GM18499 (cell line): ENCODE data around the gene RPS3.
"Not testable (repeated sequence)": the region's sequence is repeated elsewhere in the genome, so short reads cannot be mapped to it uniquely, and the experiment has no call there.

Experiments
- ATAC-seq: cut with Tn5 transposase; IDR thresholded peaks from one replicate; pipeline ENCODE4 v1.9.1; 2021; ENCODE audit warnings: moderate number of reproducible peaks; ENCODE audit not compliant: insufficient read depth, unreplicated experiment

Gene RPS3

DNA sequence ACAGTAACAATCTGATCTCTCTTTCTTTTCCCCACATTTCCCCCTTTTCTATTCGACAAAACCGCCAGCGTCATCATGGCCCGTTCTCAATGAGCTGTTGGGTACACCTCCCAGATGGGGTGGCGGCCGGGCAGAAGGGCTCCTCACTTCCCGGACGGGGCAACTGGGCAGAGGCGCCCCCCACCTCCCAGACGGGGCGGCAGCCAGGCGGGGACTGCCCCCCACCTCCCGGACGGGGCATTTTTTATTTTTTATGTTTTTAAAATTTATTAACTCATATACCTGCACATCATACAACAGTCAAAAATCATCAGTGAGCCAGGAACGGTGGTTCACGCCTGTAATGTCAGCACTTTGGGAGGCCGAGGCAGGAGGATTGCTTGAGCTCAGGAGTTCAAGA, 20.5 kb upstream of the RPS3 start:
- ATAC-seq: not testable (repeated sequence)

DNA sequence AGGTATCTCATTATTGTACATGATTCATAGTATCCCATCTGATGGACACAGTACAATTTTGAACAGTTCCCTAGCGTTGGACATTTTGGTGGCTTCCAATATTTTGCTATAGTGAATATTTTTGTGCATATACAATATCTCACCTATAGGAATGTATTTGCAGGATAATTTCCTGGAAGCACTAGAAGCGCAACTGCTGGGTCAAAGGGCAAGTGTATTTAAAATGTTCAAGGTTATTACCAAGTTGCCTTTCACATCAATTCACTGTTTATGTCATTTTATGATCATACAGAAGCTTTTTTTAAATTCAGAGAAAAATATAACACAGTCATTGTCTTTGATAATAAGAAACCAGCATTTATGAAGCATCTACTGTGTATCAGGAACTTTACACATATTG, 19.1 kb upstream of the RPS3 start:
- ATAC-seq: no peak

GRCh38 chr11:75380716-75381420, 18.4 kb upstream of the RPS3 start:
- no peak for ATAC-seq

DNA sequence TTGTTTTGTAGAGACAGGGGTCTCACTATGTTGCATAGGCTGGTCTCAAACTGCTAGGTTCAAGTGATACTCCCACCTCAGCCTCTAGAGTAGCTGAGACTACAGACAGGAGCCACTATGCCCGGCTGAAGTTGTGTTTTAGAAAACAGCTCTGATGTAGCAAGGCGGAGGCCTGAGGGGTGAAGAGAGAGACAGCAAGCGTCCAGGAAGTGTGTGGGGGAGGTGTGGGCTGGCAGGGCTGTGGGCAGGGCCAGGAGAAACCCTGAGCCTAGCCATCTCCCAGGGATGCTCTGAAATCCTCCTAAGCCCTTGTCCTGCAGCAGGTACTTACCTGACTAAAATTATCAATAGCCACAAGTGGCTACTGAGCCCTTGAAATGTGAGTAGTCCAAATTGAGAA, 16.1 kb upstream of the RPS3 start:
- ATAC-seq: no peak

DNA sequence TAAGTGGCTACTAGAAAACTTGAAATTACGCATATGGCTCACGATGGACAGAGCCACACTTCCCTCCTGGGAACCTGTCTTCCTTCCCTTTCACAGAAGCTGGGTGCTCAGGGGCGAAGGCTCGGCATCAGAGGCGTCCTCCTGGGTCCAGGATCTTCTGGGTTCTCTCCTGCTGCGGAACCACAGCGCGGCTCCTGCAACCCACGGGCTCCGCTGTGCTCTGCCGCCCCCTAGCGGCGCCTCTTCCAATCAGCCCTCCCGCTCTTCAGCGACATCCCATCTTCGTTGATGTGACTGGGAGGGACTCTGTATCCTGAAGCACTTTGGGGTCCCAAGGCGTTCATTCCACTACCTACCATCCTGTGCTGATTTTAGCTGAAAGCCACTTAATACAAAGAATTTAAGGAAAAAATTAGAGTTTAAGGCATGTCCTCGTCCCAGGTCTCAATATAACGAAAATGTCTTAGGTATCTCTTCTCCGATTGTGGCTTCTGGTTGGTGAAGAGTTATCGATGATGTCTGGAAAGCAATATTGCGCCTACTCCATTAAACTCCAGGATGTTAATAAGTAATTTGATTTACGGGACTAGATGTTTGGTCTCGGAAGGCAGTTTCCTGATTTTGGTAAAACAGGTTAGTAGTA, 14.8 kb upstream of the RPS3 start:
- no peak for ATAC-seq

- ATAC-seq: no peak
These were observed 12.2 kb upstream of the RPS3 start for GRCh38 chr11:75386942-75387630.

DNA sequence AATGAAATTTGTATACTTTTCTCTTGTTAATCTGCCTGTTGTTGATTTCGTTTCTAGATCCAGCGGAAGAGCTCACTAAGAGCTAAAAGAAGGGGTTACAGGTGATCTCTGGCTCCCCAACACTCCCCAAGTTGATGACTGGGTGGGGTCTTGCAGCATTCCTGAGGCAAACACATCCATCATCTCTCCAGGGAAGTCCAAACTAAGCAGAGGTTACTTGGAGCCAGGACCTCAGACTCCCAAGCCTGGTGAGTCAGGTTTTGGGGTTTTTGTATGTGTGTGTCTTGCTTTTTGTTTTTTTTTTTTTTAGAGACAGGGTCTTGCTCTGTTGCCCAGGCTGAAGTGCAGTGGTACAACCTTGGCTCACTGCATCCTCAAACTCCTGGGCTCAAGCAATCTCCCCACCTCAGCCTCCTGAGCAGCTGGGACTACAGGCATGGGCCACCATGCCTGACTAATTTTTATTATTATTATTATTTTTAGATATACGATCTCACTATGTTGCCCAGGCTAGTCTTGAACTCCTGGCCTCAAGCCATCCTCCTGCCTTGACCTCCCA, 11.5 kb upstream of the RPS3 start:
- ATAC-seq: no peak

DNA sequence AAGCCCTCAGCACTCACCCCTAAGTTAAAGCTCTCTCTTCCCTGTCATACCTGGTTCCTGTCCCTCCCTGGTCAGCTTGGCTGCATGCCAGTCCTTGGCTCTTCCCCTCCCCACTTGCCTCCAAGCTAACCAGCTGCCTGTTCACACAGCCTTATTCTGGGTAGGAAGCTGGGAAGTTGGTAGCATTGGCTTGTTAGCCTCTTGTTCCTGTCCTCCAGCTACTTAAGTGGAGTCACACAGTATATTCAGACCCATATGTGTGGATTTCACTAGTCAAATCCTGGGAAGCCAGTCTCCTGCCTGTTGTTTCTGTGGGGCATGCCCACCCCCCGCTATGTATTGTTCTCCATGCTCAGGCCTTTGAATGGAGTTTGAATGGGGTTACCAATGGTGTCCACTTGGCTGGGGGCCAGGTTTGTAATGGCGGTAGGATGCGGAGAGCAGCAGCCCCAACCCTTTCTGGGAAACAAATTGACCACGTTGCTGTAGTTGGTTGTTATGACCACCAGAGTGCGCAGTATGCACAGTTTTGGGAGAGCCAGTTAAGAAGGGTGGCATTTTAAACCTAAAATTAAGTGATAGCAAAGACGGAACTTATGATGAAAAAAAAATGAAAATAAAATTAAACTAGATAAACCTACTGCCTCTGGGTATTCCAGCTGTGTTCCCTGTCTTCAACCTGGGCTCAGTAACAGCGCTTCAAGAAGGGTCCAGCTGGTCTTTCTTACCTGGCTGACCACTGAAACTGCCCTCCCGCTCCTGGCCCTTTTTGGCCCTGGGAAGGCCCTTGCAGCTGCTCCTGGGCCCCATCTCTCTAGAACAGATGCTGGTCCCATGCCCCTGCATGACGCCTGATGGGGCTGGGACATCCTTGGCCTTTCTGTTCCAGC, 10.7 kb upstream of the RPS3 start:
- ATAC-seq: no peak

DNA sequence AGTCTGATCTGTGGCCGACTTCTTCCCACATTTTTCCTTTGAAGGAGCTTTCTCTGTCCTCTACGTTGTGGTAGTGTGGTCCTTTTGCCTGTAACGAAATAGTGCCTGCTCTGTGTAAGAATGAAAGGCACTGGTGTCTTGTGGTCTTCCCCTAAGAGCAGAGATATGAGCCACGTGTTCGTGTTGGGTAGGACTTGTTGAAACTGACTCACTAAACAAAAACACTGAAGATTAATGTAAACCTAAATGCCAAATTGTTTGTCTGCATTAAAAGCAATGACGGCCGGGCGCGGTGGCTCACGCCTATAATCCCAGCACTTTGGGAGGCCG, 10.1 kb upstream of the RPS3 start:
- no peak for ATAC-seq

DNA sequence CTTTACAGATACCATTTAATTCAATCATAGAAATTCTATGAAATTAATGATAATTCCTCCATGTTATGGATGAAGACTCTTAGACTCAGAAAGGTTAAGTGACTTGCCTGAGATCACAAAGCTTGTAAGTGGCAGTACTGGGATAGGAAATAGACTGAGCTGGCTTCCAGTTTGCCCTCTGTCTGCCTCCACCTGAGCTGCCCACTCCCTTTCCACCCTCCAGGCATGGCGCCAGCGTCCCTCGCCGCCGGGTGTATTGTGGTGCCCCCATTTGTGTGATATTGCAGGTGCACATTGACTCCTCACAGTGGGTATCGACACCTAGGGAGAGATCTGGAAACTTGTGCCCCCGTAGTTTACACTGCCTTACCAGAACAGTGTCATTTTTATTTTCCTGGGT, 9.4 kb upstream of the RPS3 start:
- ATAC-seq: no peak

GRCh38 chr11:75394085-75394840, 5.1 kb upstream of the RPS3 start:
- ATAC-seq: no peak

- no peak for ATAC-seq
These were observed 412 bp upstream of the RPS3 start for GRCh38 chr11:75398906-75399305.

DNA sequence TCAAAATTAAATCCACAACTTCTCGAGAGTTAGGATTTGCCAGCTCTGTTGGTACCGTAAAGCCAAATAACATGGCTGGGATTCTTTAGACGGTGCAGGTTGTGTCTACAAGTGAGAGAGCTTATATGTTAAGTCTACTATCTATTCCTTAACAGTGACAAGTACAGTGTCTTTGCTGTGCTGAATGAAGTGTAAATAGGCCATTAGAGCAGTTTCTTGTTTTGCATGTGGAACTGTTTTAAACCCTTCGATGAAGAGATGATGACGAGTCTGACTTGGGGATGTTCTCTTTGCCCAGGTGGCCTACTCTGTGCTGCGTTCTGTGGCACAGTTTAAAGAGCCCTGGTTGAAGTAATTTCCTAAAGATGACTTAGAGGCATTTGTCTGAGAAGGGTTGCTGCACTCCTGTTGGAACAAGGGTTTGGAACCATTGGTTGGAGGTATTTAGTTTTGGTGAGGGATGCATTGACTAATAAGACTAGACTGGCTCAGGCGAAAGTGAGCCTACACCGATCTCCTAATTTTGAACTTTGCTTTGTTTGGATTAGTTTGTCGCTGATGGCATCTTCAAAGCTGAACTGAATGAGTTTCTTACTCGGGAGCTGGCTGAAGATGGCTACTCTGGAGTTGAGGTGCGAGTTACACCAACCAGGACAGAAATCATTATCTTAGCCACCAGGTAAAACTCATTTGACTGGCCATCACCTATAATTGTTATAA, 988 bp downstream of the RPS3 start:
- ATAC-seq: no peak

DNA sequence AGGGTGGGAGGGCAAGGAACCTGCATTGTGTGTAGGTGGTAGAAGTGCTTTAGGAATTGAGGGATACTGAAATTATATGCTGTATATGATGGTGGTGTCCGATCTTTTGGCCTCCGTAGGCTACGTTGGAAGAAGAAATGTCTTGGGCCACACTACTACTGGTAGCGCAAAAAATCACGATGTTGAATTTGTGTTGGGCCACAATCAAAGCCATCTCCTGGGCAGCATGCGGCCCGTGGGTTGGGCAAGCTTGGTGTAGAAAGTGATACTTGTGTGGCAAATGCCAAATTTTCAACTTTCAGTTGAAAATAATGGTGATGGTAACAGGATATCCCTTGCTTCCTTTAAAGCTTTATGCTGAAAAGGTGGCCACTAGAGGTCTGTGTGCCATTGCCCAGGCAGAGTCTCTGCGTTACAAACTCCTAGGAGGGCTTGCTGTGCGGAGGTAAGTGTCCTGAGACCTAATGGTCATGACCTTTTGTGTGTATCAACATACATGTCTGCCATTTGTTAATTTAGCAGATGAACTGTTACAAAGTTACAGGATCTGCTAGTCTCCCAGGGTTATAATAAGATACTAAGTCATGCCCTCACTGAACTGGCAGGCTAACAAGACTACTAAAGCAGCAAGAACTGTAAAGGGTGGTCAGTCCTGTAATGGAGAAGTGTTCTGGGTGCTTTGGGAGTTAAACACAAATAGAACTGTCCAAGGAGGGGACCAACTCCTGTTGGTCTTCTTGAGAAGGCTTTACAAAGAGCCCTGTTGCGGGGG, 2.9 kb downstream of the RPS3 start:
- no peak for ATAC-seq

DNA sequence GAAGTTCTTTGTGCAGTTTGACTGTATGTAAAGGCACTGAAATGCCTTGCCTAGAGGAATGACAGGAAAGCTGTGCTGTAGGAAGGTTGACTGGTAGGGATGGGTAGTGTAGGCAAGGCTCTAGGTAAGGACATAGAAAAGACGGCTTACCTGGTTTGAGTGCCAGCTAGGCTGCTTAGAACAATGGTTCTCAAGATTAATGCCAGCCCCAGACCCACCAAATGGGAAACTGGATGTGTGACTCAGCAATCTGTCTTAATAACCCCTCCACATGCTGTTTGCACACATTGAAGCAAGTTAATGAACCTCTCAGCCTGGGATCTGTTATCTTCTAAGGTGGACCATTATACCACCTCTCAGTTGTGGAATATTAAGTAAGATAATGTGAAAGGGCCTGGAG, 3.7 kb downstream of the RPS3 start:
- ATAC-seq: no peak

GRCh38 chr11:75403983-75404658, 4.8 kb downstream of the RPS3 start:
- ATAC-seq: no peak

DNA sequence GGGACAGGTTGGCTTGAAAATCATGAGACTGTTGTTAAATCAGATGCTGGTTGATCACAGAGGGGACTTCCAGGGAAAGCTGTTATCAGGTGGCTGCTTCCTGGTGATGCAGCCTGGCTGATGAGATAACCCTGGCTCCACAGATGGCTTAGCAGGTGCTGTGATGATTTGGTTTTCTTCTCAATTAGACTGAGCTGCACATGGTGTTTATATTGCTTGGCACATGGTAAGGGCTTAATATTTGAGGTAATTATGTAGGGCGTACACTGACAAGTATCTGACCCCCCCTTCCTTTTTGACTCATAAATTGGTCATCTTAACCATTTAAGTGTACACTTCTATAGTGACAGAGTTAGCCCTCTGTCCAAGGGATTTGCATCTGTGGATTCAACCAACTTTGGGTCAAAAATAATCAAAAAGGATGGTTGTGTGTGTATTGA, 7.0 kb downstream of the RPS3 start:
- no peak for ATAC-seq

DNA sequence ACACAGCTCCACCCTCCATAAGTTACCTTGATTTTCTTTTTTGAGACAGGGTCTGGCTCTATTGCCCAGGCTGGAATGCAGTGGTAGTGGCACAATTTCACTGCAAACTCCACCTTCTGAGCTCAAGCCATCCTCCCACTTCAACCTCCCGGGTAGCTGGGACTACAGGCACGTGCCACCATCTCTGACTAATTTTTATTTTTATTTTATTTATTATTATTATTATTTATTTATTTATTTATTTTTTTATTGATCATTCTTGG, 9.6 kb downstream of the RPS3 start:
- no peak for ATAC-seq
